A673 (cell line): ENCODE measurements around the gene CCDC12. TPM values are rescaled to one million over a fixed set of nuclear protein-coding genes. Genes with fewer than 3 reads are reported as not detected.

Experiments used
- BruUV-seq: library from RNA; stranded (reverse); fragments of 400-500 nt; replicated peaks from 2 replicates; lab custom pipeline; 2021; lab: Mats Ljungman, UMichigan
- CTCF ChIA-PET: fragments of 300-600 bp; sonication (Branson Sonifier 250); formaldehyde crosslinking; loops from one replicate; lab custom pipeline; 2022; ENCODE audit warnings: antibody characterized with exemption; lab: Charles Lee
- POLR2A ChIA-PET: fragments of 300-600 bp; sonication (Branson Sonifier 250); formaldehyde crosslinking; loops from one replicate; lab custom pipeline; 2022; ENCODE audit warnings: antibody characterized with exemption; ENCODE audit not compliant: low non-redundant PET; lab: Charles Lee
- DNase-seq: peaks from one replicate; pipeline ENCODE4 v3.0.0-alpha.2; 2015; ENCODE audit warnings: low spot score
- H3K27ac ChIP-seq: fragments of 200-600 bp; sonication (generic); 2 replicates; pipeline ENCODE4 v1.5.1; 2016; ENCODE audit warnings: mixed run types, low read depth, mild to moderate bottlenecking, mixed read lengths, antibody characterized with exemption, low read length; ENCODE audit not compliant: poor library complexity, severe bottlenecking
- H3K27me3 ChIP-seq: fragments of 200-600 bp; sonication (generic); replicated peaks from 2 replicates; pipeline ENCODE4 v1.6.1; 2017; ENCODE audit warnings: mixed run types, low read depth, mild to moderate bottlenecking, mixed read lengths, antibody characterized with exemption, low read length; ENCODE audit not compliant: insufficient read depth, poor library complexity
- H3K36me3 ChIP-seq: fragments of 200-600 bp; sonication (generic); 2 replicates; pipeline ENCODE4 v1.6.1; 2016; ENCODE audit warnings: mixed run types, mild to moderate bottlenecking, mixed read lengths, antibody characterized with exemption, low read length; ENCODE audit not compliant: insufficient read depth, poor library complexity, severe bottlenecking
- H3K4me1 ChIP-seq: fragments of 200-600 bp; sonication (generic); 2 replicates; pipeline ENCODE4 v1.6.1; 2017; ENCODE audit warnings: mixed run types, mild to moderate bottlenecking, mixed read lengths, antibody characterized with exemption, low read length; ENCODE audit not compliant: insufficient read depth, poor library complexity, severe bottlenecking
- H3K4me3 ChIP-seq: fragments of 200-600 bp; sonication (generic); 2 replicates; pipeline ENCODE4 v1.5.1; 2016; ENCODE audit warnings: low read depth, mixed run types, mild to moderate bottlenecking, mixed read lengths, low read length; ENCODE audit not compliant: poor library complexity, severe bottlenecking
- H3K9me3 ChIP-seq: fragments of 200-600 bp; sonication (generic); 2 replicates; pipeline ENCODE4 v1.6.1; 2016; ENCODE audit warnings: mixed run types, low read depth, mild to moderate bottlenecking, mixed read lengths, antibody characterized with exemption, low read length; ENCODE audit not compliant: poor library complexity, severe bottlenecking
- CTCF ChIP-seq: fragments of 300-800, 200-600 bp; sonication (generic); conservative IDR thresholded peaks from 2 replicates; pipeline ENCODE4 v1.5.1; 2017; ENCODE audit warnings: low read depth, mild to moderate bottlenecking, antibody characterized with exemption, low read length, moderate library complexity, mixed read lengths
- EZH2 ChIP-seq: fragments of 200-600 bp; sonication (generic); IDR thresholded peaks from 2 replicates; pipeline ENCODE4 v1.6.1; 2017; ENCODE audit warnings: borderline replicate concordance, low read depth, mild to moderate bottlenecking, mixed read lengths, antibody characterized with exemption, low read length; ENCODE audit not compliant: poor library complexity, severe bottlenecking
- intact Hi-C: fragments of 100-400 bp; cut with micrococcal nuclease; formaldehyde crosslinking; loops from one replicate; pipeline ENCODE4 v1.10.0; 2022; ENCODE audit not compliant: unreplicated experiment
- total RNA-seq: library from RNA; stranded (reverse); gene quantifications from 2 replicates; pipeline ENCODE4 v1.2.3, GENCODE V29; 2021

CCDC12 gene
- total RNA-seq, 1 experiment from 2014 or later = 28.2 TPM

GRCh38 chr3:46883054-46883829 lies 93.3 kb downstream of the CCDC12 start:
- Histone ChIP-seq H3K27ac (no peak overlapping the region), H3K27me3 (no peaks in the 10 kb centered on the region), H3K4me3 (peak overlapping the region; percentile 48), H3K4me1 (no peaks in the 10 kb centered on the region), H3K9me3 (no peaks in the 10 kb centered on the region), H3K36me3 (no peaks in the 10 kb centered on the region)
- TF ChIP-seq CTCF (no peak), EZH2 (no peak)
- intact Hi-C loops = no loop called here
- no TSS peak for BruUV-seq
- peak; percentile 33 for DNase-seq
- ChIA-PET CTCF (no interaction called here), POLR2A (no interaction called here)

- no TSS peak for BruUV-seq
- peak; percentile 7 for DNase-seq
- H3K27me3 ChIP-seq = no peaks in the 10 kb centered on the region
- no peaks in the 10 kb centered on the region for H3K36me3 ChIP-seq
- H3K4me3 ChIP-seq = peak overlapping the region; percentile 48
- H3K27ac ChIP-seq = no peak overlapping the region
- CTCF ChIA-PET = no interaction called here
- H3K9me3 ChIP-seq = no peaks in the 10 kb centered on the region
- intact Hi-C loops = no loop called here
- POLR2A ChIA-PET = no interaction called here
- TF ChIP-seq EZH2 = no peak
- TF ChIP-seq CTCF = no peak
- H3K4me1 ChIP-seq = no peaks in the 10 kb centered on the region
Observed at GRCh38 chr3:46882377-46883053, 94.0 kb downstream of the CCDC12 start.

- TF ChIP-seq EZH2 (no peak), CTCF (no peak)
- intact Hi-C loops = no loop called here
- no TSS peak for BruUV-seq
- H3K4me1 ChIP-seq = no peaks in the 10 kb centered on the region
- ChIA-PET CTCF (no interaction called here), POLR2A (no interaction called here)
- H3K36me3 ChIP-seq = no peaks in the 10 kb centered on the region
- H3K9me3 ChIP-seq = no peaks in the 10 kb centered on the region
- H3K27me3 ChIP-seq = no peaks in the 10 kb centered on the region
- peak; percentile 9 for DNase-seq
- no peak overlapping the region for H3K27ac ChIP-seq
- peak overlapping the region; percentile 48 for H3K4me3 ChIP-seq
Observed at GRCh38 chr3:46881596-46882376, 94.8 kb downstream of the CCDC12 start.
